Superior temporal gyrus (tissue), 1 donor: ENCODE results near the gene GCNT1.
"Not testable (repeated sequence)": the region's sequence is repeated elsewhere in the genome, so short reads cannot be mapped to it uniquely, and the experiment has no call there.

Source experiments
- DNase-seq: peaks from one replicate; pipeline ENCODE4 v3.0.0-alpha.2; 2016; ENCODE audit errors: extremely low spot score

GCNT1 gene

GRCh38 chr9:76458903-76459693 lies at the start of gene GCNT1:
Gene GCNT1 (plus strand): TSS chr9:76459182. CDS start chr9:76502382, 43,200 bp downstream.
- DNase-seq = no peak

- no peak for DNase-seq
These were observed 46.3 kb upstream of the GCNT1 start for GRCh38 chr9:76412638-76413037.

DNA sequence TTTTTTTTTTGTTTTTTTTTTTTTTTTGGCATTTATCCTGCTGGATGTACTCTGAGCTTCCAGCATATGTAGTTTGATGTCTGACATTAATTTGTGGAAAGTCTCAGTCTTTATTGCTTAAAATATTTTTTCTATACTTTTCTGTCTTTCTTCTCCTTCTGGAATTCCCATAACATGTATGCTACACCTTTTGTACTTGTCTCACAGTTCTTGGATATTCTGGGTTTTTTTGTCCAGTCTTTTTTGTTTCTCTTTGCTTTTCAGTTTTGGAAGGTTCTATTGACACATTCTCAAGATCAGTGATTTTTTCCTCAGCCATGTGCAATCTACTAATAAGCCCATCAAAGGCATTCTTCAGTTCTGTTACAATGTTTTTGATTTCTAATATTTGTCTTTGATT lies 45.3 kb upstream of the GCNT1 start:
- DNase-seq = no peak

DNA sequence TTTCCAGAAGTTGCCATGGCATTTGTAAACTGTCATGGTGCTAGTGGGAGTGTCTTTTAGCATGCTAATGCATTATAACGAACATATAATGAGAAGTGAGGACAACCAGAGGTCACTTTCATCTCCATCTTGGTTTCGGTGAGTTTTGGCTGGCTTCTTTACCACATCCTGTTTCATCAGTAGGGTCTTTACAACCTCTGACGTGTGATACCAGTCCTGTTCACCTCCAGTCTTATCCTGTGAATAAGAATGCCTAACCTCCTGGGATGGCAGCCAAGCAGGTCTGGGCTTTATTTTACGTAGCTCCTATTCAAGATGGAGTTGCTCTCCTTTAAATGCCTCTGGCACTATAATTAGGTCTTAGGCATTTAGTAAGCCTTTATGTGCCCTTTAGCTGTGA lies 44.3 kb upstream of the GCNT1 start:
- DNase-seq = no peak

GRCh38 chr9:76415154-76415553 lies 43.8 kb upstream of the GCNT1 start:
- DNase-seq = no peak

DNA sequence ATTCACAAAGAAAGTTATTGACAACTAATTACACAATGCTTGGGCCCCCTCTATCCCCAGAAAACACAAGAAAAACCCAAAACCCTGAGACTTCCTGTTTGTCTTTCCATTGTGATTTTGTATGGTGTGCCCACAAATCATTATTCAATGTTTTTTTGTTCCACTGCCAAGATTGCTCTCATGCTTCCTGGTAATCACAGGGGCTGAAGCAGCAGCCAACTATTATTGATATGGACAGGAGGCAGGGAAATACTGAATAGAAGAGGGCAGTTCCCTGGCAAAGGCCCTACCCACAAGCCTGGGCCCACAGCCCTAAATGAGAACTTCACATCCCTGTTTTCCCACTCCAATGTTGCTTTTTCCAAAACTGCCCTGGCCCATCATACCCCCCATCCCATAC lies 43.3 kb upstream of the GCNT1 start:
- DNase-seq = no peak

DNA sequence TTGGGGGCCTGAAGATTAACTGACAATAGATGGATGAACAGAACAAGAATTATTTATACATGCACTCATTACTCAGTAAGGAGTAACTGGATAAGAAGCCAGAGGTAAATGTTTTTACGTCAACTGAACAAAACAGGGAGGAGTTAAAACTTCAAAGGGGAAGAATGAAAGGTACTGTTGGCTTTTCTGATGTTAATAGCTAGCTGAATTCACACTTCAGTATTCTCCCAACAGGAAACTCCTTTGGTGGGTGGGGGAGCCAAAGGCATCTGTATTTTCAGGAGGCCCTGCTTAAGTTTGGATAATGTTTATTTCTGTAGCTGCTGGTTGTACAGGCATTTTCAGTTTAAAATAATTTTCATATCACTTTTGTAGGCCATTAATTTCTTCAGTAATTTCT lies 41.6 kb upstream of the GCNT1 start:
- DNase-seq = no peak

GRCh38 chr9:76419782-76420380 lies 39.1 kb upstream of the GCNT1 start:
- no peak for DNase-seq

DNA sequence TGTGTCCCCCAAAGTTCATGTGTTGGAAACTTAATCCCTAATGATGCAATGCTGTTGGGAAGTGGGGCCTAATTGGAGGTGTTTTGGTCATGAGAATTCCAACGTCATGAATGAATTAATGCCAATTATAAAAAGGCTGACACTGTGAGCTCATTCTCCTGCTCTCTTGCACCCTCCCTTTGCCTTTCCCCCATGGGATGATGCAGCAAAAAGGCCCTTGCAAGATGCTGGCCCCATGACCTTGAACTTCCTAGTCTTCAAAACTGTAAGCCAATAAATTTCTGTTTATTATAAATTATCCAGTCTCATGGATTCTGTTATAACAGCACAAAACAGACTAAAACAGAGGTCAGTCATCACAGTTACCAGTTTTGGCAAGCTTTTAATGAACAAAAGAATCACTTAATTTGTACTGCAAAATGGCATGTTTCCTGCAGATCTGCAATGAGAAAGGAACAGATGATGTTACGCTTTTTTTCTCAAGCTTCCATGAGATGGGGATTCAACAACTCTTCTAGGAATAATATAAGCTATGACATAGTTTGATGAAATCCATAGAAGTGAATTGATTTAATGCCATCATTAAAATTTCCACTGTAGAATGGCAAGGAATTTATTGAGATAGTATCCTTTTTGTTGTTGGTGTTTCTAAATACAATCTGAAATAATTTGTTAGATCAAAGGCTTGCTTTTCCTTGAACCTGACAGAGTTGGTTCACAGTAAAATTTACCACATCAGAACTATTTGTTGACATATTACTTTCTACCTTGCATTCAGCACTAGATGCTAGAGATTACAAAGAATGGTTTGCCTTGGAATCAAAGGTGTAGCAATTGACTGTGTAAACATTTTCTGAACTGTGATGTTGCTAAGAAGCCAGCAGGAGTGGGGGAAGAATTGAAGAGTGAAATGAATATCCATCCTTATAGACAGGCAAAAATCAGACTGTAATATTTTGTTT lies 35.5 kb upstream of the GCNT1 start:
- no peak for DNase-seq

DNA sequence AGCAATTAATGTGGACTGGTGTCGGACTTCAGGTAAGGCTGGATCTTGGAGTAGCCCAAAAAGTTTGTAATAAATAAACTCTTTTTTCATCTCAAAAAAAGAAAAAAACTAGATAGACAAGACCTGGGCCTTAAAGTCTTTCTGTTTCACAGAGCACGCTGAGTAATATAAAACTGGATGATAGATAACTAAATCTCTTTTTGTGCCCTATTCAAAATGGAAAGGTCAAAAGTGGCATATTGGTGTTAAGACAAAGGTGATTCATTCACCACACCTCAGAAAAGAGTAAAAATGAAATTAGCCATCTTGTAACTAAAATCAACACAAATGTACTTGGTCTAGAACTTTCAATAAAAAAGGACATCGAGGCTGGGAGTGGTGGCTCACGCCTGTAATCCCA lies 34.5 kb upstream of the GCNT1 start:
- DNase-seq = no peak

DNA sequence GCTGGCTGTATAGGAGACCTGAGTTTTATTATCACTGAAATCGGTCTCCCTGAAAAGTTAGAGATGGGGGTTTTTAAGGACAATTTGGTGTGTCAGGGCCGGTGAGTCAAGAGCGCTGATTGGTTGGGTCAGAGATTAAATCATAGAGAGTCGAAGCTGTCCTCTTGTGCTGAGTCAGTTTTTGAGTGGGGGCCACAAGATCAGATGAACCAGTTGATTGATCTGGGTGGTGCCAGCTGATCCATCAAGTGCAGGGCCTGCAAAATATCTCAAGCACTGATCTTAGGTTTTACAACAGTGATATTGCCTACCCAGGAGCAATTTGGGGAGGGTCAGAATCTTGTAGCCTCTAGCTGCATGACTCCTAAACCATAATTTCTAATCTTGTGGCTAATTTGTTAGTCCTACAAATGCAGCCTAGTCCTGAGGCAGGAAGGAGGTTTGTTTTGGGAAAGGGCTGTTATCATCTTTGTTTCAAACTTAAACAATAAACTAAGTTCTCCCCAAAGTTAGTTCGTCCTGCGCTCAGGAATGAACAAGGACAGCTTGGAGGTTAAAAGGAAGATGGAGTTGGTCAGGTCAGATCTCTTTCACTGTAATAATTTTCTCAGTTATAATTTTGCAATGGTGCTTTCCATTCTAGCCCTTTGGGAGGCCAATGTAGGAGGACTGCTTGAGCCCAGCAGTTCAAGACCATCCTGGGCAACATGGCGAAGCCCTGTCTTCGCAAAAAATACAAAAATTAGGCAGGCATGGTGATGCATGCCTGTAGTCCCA lies 33.1 kb upstream of the GCNT1 start:
- DNase-seq = no peak

- no peak for DNase-seq
These were observed 32.1 kb upstream of the GCNT1 start for GRCh38 chr9:76426807-76427419.

DNA sequence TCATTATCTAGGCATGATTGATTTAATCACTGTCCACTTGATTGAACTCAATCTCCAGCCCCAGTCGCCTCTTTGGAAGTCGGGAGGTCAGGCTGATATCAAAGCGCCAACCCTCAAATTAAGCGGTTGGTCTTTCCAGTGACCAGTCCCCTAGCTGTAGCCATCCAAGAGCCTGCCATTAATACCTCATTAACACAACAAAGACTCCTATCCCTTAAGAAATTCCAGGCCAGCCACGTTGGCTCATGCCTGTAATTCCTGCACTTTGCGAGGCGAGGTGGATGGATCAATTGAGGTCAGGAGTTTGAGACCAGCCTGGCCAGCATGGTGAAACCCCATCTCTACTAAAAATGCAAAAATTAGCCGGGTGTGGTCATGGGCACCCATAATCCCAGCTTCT lies 27.4 kb upstream of the GCNT1 start:
- no peak for DNase-seq

- DNase-seq = no peak
These were observed 25.6 kb upstream of the GCNT1 start for GRCh38 chr9:76433406-76433805.

DNA sequence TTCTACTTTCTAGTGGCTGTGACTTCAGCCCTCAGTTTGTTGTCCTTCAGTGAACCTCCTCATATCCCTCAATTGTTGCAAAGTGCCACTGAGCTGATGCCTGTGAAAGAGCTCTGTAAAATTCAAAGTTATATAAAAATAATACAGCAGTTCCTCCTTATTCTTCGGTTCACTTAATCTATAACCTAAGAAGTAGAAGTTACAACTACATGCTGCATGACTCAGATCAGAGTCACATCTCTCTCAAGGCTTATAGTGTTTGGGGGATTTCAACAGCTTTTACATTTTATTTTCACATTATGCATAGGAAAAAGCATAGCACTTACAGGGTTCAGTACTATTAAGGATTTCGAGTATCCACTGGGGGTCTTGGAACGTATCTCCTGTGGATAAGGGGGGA lies 25.1 kb upstream of the GCNT1 start:
- no peak for DNase-seq

DNA sequence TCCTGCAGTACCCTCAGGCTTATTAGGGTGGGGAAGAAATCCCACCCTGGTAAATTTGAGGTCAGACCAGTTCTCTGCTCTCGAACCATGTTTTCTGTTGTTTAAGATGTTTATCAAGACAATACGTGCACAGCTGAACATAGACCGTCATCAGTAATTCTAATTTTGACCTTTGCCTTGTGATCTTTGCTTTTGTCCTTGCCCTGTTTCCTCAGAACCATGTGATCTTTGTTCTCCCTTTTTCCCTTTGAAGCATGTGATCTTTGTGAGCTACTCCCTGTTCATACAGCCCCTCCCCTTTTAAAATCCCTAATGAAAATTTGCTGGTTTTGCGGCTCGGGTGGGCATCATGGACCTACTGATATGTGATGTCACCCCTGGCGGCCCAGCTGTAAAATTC lies 24.1 kb upstream of the GCNT1 start:
- DNase-seq = not testable (repeated sequence)

- not testable (repeated sequence) for DNase-seq
These were observed 21.8 kb upstream of the GCNT1 start for GRCh38 chr9:76437017-76437699.

DNA sequence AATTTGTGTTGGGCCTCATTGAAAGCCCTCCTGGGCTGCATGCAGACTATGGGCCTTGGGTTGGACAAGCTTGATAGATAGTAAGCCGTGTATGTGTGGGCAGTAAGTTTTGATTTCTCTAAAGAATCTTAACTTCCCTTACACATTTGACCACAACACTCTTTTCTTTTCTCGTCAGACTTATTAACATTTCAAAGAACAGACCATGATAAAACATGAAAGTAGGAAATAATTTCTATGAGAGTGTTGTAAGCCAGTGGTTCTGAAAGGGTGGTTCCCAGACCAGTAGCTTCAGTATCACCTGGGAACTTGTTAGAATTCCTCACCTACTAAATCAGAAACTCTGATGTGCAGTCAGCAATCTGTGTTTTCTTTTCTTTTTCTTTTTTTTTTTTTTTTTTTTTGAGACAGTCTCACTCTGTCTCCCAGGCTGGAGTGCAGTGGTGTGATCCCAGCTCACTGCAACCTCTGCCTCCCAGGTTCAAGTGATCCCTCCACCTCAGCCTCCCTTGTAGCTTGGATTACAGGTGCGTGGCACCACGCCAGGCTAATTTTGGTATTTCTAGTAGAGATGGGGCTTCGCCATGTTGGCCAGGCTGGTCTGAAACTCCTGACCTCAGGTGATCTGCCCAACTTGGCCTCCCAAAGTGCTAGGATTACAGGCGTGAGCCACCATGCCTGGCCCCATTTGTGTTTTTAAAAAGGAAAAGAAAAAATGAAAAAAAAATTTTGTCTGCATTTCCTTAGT lies 20.0 kb upstream of the GCNT1 start:
- DNase-seq = no peak

DNA sequence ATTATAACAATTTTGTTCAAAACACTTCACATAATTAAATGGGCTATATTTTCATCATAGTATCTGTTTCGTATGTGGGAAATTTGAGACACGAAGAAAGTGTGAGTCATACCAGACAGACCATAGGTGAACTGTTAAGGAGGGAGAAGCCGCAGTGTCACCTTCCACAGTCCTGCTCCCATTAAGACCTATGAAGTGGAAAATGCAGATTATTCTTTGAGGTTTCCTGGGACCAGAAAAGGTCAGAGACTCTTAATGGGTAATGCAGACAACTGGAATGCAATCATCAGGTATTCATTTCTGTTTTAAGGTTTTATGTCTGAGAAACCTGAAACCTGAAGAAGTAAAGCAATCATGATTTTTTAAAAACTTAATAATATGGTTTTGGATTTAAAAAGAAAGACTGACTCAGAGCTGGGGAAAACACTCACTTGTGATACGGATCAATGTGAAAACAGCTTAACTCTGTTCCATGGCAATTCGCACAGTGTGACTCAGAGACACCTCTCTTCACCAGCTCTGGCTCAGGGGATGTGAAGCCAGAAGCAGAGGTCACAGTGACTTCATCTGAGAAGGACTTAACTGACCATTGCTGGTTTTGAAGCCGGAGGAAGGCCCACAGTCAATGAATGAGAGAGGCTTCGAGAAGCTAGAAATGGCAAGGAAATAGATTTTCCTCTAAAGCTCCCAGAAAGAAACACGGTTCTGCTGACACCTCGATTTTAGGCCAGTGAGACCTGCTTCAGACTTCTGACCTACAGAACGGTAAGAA lies 17.2 kb upstream of the GCNT1 start:
- no peak for DNase-seq
